HepG2 (cell line): ENCODE measurements around the gene SERPINA6. TPM values are rescaled to one million over a fixed set of nuclear protein-coding genes. Genes with fewer than 3 reads are reported as not detected.

Experiments
- FOXA3 ChIP-seq: IDR thresholded peaks from 2 replicates; pipeline ENCODE4 v1.6.1; 2016; ENCODE audit warnings: missing genetic modification reagents, missing compliant biosample characterization
- GABPA ChIP-seq, 2 experiments: IDR thresholded peaks; 2 replicates each; pipeline ENCODE4 v1.6.1; 2011 to 2016; ENCODE audit warnings: low read depth in 2 of 2, low read length in 1 of 2, missing biosample characterization in 1 of 2, missing genetic modification characterization in 1 of 2
- KLF12 ChIP-seq: sonication (generic); formaldehyde crosslinking; IDR thresholded peaks from 2 replicates; pipeline ENCODE4 v1.4.0; 2020; ENCODE audit warnings: missing genetic modification reagents, borderline replicate concordance
- MTA1 ChIP-seq: sonication (generic); formaldehyde crosslinking; IDR thresholded peaks from 2 replicates; pipeline ENCODE4 v1.4.0; 2020; ENCODE audit warnings: missing genetic modification reagents, mild to moderate bottlenecking, borderline replicate concordance
- PHF21A ChIP-seq: sonication (generic); formaldehyde crosslinking; IDR thresholded peaks from 2 replicates; pipeline ENCODE4 v1.5.0; 2020; ENCODE audit warnings: mild to moderate bottlenecking, missing genetic modification reagents
- SRSF9 ChIP-seq: fragments of 200-400 bp; formaldehyde crosslinking; IDR thresholded peaks from 2 replicates; pipeline ENCODE4 v1.6.1; 2018; ENCODE audit warnings: borderline replicate concordance, mild to moderate bottlenecking, low read depth, low read length; ENCODE audit not compliant: insufficient read depth, poor library complexity, severe bottlenecking
- ZNF687 ChIP-seq: sonication (generic); formaldehyde crosslinking; IDR thresholded peaks from 2 replicates; pipeline ENCODE4 v1.5.1; 2020; ENCODE audit warnings: mild to moderate bottlenecking, missing genetic modification reagents, moderate library complexity
- polyA plus RNA-seq, 8 experiments: library from polyadenylated mRNA; depleted of rRNA in 3 of 8; stranded (reverse) in 7 of 8; unstranded in 1 of 8; fragments of >200 nt; fragmentation: Illumina TruSeq in 4 of 8; extraction: Trizol in 4 of 8; gene quantifications; 2 replicates each; pipeline versions ENCODE4 v1.2.1 to v1.2.3, GENCODE V29; 2011 to 2016; ENCODE audit warnings: low read depth in 4 of 8, missing spikeins in 1 of 8, mixed read lengths in 1 of 8; ENCODE audit not compliant: insufficient read depth in 1 of 8
- total RNA-seq, 5 experiments: library from RNA; depleted of rRNA; stranded (reverse); fragments of >200 nt; fragmentation: Illumina TruSeq; extraction: Trizol; gene quantifications; 2 replicates each; pipeline ENCODE4 v1.2.3, GENCODE V29; 2016; ENCODE audit warnings: low read depth in 1 of 5
- TF ChIP-seq, protein P1 (sequence below): sonication (generic); formaldehyde crosslinking; IDR thresholded peaks from 2 replicates; pipeline ENCODE4 v1.5.1; 2020; ENCODE audit warnings: mild to moderate bottlenecking, moderate library complexity, missing genetic modification reagents

Gene SERPINA6
- total and polyA plus RNA-seq, 2 of the 13 experiments (the other 11 are each of a cell fraction or from before 2014, with no cell fraction given), result 260 to 333 TPM

GRCh38 chr14:94360945-94361565 is 37.9 kb upstream of the SERPINA6 start (continued):
- TF ChIP-seq, protein P1, sequence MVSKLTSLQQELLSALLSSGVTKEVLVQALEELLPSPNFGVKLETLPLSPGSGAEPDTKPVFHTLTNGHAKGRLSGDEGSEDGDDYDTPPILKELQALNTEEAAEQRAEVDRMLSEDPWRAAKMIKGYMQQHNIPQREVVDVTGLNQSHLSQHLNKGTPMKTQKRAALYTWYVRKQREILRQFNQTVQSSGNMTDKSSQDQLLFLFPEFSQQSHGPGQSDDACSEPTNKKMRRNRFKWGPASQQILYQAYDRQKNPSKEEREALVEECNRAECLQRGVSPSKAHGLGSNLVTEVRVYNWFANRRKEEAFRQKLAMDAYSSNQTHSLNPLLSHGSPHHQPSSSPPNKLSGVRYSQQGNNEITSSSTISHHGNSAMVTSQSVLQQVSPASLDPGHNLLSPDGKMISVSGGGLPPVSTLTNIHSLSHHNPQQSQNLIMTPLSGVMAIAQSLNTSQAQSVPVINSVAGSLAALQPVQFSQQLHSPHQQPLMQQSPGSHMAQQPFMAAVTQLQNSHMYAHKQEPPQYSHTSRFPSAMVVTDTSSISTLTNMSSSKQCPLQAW (CRISPR knock-in tag), result peak; percentile 85; the same call in 1 of the 2 replicates
- TF ChIP-seq PHF21A (CRISPR knock-in tag), result peak; percentile 79; the same call in 1 of the 2 replicates
- TF ChIP-seq GABPA (IDR thresholded peaks at IDR 0.05; ENCODE audit: low read depth, low read length), result no peak
- peak; percentile 54; the same call in 1 of the 2 replicates for TF ChIP-seq GABPA (CRISPR knock-in tag; IDR thresholded peaks at IDR 0.05; ENCODE audit: low read depth)
- TF ChIP-seq KLF12, result peak; percentile 41; the same call in 1 of the 2 replicates
- 0 out of 2 replicates have a peak, but pooled peaks have one; percentile 29 for TF ChIP-seq MTA1 (CRISPR knock-in tag)
- TF ChIP-seq FOXA3 (CRISPR knock-in tag), result peak; percentile 64
- peak; percentile 57 for TF ChIP-seq ZNF687 (CRISPR knock-in tag)
- TF ChIP-seq SRSF9, result no peak
